ENCODE data around the gene OCEL1. TPM values are rescaled to one million over a fixed set of nuclear protein-coding genes. Genes with fewer than 3 reads are reported as not detected.
A peak's percentile ranks its signal among the peaks of the same experiment; 100 is the strongest.

Gene OCEL1, protein sequence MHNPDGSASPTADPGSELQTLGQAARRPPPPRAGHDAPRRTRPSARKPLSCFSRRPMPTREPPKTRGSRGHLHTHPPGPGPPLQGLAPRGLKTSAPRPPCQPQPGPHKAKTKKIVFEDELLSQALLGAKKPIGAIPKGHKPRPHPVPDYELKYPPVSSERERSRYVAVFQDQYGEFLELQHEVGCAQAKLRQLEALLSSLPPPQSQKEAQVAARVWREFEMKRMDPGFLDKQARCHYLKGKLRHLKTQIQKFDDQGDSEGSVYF
- 10 to 100 TPM in 1 of 2 donors, 1 to 10 TPM in 1; 6.6 to 13.9 TPM for total RNA-seq
- polyA plus RNA-seq (ENCODE audit: insufficient read depth, low read depth, low replicate concordance) = 17.5 TPM
- long read RNA-seq, donor 1, partial matches to known transcripts = 0 of 6 reads
- long read RNA-seq, donor 1, other reads (novel, unspliced or antisense) = 0 of 6 reads
- long read RNA-seq, donor 2, partial matches to known transcripts = 0 of 5 reads
- long read RNA-seq, donor 2, other reads (novel, unspliced or antisense) = 0 of 5 reads

- WGBS, 2 donors = 1 to 2% methylated on average over 22 to 72 of the region's 90 CpGs
- intact Hi-C loops (cut with DNase I; ENCODE audit: low total_unique reads) = no loop called here
- DNase-seq = peak; percentile 100
- TF ChIP-seq POLR2A (IDR thresholded peaks at IDR 0.05) (peak; percentile 21), CTCF (IDR thresholded peaks at IDR 0.05) (no peak)
- Histone ChIP-seq H3K4me3 (peak within 1 kb of the TSS; percentile 50 to 70), H3K4me1 (peaks cover 4% of the 10 kb centered on the region), H3K36me3 (ENCODE audit: low read depth, missing control alignments) (no peaks in the 10 kb centered on the region), H3K27ac (peak within 1 kb of the TSS; percentile 80 to 84), H3K9me3 (no peaks in the 10 kb centered on the region), H3K27me3 (no peaks in the 10 kb centered on the region)
These were observed at the start of gene OCEL1 for GRCh38 chr19:17226002-17226933. OCEL1 (plus strand) TSS chr19:17226226; CDS start chr19:17226248, 22 bp downstream.

- TF ChIP-seq POLR2A (IDR thresholded peaks at IDR 0.05) (no peak), CTCF (IDR thresholded peaks at IDR 0.05) (no peak)
These were observed 47.7 kb upstream of the OCEL1 start for GRCh38 chr19:17178291-17178690.

GRCh38 chr19:17180997-17181702 is 44.9 kb upstream of the OCEL1 start:
- Histone ChIP-seq H3K9me3 (no peaks in the 10 kb centered on the region), H3K4me1 (no peaks in the 10 kb centered on the region), H3K27ac (no peak overlapping the region), H3K27me3 (no peaks in the 10 kb centered on the region), H3K4me3 (no peak overlapping the region), H3K36me3 (ENCODE audit: low read depth, missing control alignments) (no peaks in the 10 kb centered on the region)
- no peak for TF ChIP-seq CTCF (IDR thresholded peaks at IDR 0.05)
- no peak for DNase-seq
- intact Hi-C loops (cut with DNase I; ENCODE audit: low total_unique reads) = no loop called here
- 80 to 84% methylated on average over 21 to 22 of the region's 22 CpGs for WGBS, 2 donors

More at GRCh38 chr19:17178291-17178690, 47.7 kb upstream of the OCEL1 start:
- Histone ChIP-seq H3K9me3 (no peaks in the 10 kb centered on the region), H3K27ac (no peak overlapping the region), H3K27me3 (no peaks in the 10 kb centered on the region), H3K36me3 (ENCODE audit: low read depth, missing control alignments) (no peaks in the 10 kb centered on the region), H3K4me3 (no peak overlapping the region), H3K4me1 (no peaks in the 10 kb centered on the region)
- WGBS, 2 donors = 88 to 96% methylated on average over 10 of the region's 10 CpGs
- intact Hi-C loops (cut with DNase I; ENCODE audit: low total_unique reads) = no loop called here
- DNase-seq = no peak

GRCh38 chr19:17183271-17183761 is 42.7 kb upstream of the OCEL1 start:
- WGBS, 2 donors = 93 to 97% methylated on average over 14 of the region's 14 CpGs
- Histone ChIP-seq H3K36me3 (ENCODE audit: low read depth, missing control alignments) (no peaks in the 10 kb centered on the region), H3K4me1 (no peaks in the 10 kb centered on the region)

More at GRCh38 chr19:17183271-17183761, 42.7 kb upstream of the OCEL1 start:
- no peaks in the 10 kb centered on the region for H3K9me3 ChIP-seq
- intact Hi-C loops (cut with DNase I; ENCODE audit: low total_unique reads) = no loop called here
- no peak for DNase-seq
- H3K27me3 ChIP-seq = no peaks in the 10 kb centered on the region
- no peak overlapping the region for H3K4me3 ChIP-seq
- TF ChIP-seq CTCF (IDR thresholded peaks at IDR 0.05) = no peak
- TF ChIP-seq POLR2A (IDR thresholded peaks at IDR 0.05) = no peak
- H3K27ac ChIP-seq = no peak overlapping the region
